Erythroblast (primary cell): ENCODE data around the gene TNFRSF18.

Experiments
- DNase-seq, 2 experiments: peaks; one replicate each; lab custom pipeline; 2025; lab: John Stamatoyannopoulos, UW
- GATA1 ChIP-seq: IDR thresholded peaks from 2 replicates; pipeline ENCODE4 v1.6.1; 2011; ENCODE audit warnings: low read depth, mild to moderate bottlenecking, control low read depth, low read length, moderate library complexity
- POLR2A ChIP-seq: IDR thresholded peaks from 2 replicates; pipeline ENCODE4 v1.6.1; 2011; ENCODE audit warnings: mild to moderate bottlenecking, low read length

Gene TNFRSF18

GRCh38 chr1:1228596-1229321 lies 22.4 kb upstream of the TNFRSF18 start:
- no peak for TF ChIP-seq POLR2A
- TF ChIP-seq GATA1, result no peak
- peak; percentile 18 to 37 for DNase-seq

GRCh38 chr1:1228187-1228586 lies 21.8 kb upstream of the TNFRSF18 start:
- TF ChIP-seq POLR2A (no peak), GATA1 (no peak)
- no peak for DNase-seq

GRCh38 chr1:1227386-1227785 lies 21.0 kb upstream of the TNFRSF18 start:
- no peak for DNase-seq
- TF ChIP-seq POLR2A, result no peak
- TF ChIP-seq GATA1, result no peak

- no peak for TF ChIP-seq GATA1
- TF ChIP-seq POLR2A, result no peak
- DNase-seq, result no peak
Observed at GRCh38 chr1:1226566-1227362, 20.4 kb upstream of the TNFRSF18 start.

- no peak for DNase-seq
- TF ChIP-seq POLR2A, result no peak
- no peak for TF ChIP-seq GATA1
Observed at GRCh38 chr1:1225913-1226312, 19.5 kb upstream of the TNFRSF18 start.

GRCh38 chr1:1225238-1225845 lies 18.9 kb upstream of the TNFRSF18 start:
- TF ChIP-seq GATA1, result no peak
- TF ChIP-seq POLR2A, result no peak
- no peak for DNase-seq

- no peak for DNase-seq
- TF ChIP-seq POLR2A (no peak), GATA1 (no peak)
Observed at GRCh38 chr1:1223891-1224290, 17.5 kb upstream of the TNFRSF18 start.

- TF ChIP-seq GATA1, result no peak
- TF ChIP-seq POLR2A, result no peak
- DNase-seq, result no peak
Observed at GRCh38 chr1:1223321-1223720, 16.9 kb upstream of the TNFRSF18 start.

- no peak for TF ChIP-seq GATA1
- TF ChIP-seq POLR2A, result no peak
- DNase-seq, result no peak
Observed at GRCh38 chr1:1222575-1223225, 16.3 kb upstream of the TNFRSF18 start.

GRCh38 chr1:1221887-1222574 lies 15.6 kb upstream of the TNFRSF18 start:
- TF ChIP-seq GATA1 (no peak), POLR2A (no peak)
- DNase-seq, result no peak

- TF ChIP-seq GATA1 (no peak), POLR2A (no peak)
- no peak for DNase-seq
Observed at GRCh38 chr1:1220197-1220596, 13.8 kb upstream of the TNFRSF18 start.

GRCh38 chr1:1219341-1219740 lies 12.9 kb upstream of the TNFRSF18 start:
- TF ChIP-seq POLR2A (no peak), GATA1 (no peak)
- DNase-seq, result no peak
